ENCODE data around the gene KRTAP12-3. TPM values are rescaled to one million over a fixed set of nuclear protein-coding genes. Genes with fewer than 3 reads are reported as not detected.

The KRTAP12-3 gene
- total RNA-seq, 2 donors from 2014 or later = not detected

GRCh38 chr21:44650973-44651675, 6.6 kb upstream of the KRTAP12-3 start:
- DNase-seq = no peak
- no peak overlapping the region for H3K27ac ChIP-seq (ENCODE audit: low read depth, low read length)
- Mint-ChIP-seq H3K36me3 (ENCODE audit: low read depth) (no peaks in the 10 kb centered on the region), H3K4me3 (no peak overlapping the region), H3K4me1 (peaks cover 7% of the 10 kb centered on the region), H3K27me3 (ENCODE audit: insufficient read depth) (peaks cover 4% of the 10 kb centered on the region), H3K9me3 (peaks cover 7% of the 10 kb centered on the region), H3K27ac (no peak overlapping the region)
- H3K4me1 ChIP-seq (ENCODE audit: control insufficient read depth, insufficient read depth, low read length) = no peaks in the 10 kb centered on the region
- no peaks in the 10 kb centered on the region for H3K36me3 ChIP-seq (ENCODE audit: control insufficient read depth, insufficient read depth, low read length)
- H3K27me3 ChIP-seq (ENCODE audit: control insufficient read depth, insufficient read depth, low read length, poor library complexity, severe bottlenecking) = no peaks in the 10 kb centered on the region
- TF ChIP-seq, protein P1, sequence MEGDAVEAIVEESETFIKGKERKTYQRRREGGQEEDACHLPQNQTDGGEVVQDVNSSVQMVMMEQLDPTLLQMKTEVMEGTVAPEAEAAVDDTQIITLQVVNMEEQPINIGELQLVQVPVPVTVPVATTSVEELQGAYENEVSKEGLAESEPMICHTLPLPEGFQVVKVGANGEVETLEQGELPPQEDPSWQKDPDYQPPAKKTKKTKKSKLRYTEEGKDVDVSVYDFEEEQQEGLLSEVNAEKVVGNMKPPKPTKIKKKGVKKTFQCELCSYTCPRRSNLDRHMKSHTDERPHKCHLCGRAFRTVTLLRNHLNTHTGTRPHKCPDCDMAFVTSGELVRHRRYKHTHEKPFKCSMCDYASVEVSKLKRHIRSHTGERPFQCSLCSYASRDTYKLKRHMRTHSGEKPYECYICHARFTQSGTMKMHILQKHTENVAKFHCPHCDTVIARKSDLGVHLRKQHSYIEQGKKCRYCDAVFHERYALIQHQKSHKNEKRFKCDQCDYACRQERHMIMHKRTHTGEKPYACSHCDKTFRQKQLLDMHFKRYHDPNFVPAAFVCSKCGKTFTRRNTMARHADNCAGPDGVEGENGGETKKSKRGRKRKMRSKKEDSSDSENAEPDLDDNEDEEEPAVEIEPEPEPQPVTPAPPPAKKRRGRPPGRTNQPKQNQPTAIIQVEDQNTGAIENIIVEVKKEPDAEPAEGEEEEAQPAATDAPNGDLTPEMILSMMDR (conservative IDR thresholded peaks at IDR 0.05) = no peak
- H3K9me3 ChIP-seq (ENCODE audit: control insufficient read depth, low read length) = no peaks in the 10 kb centered on the region
- 91 to 98% methylated on average over 9 to 12 of the region's 12 CpGs for WGBS, 2 experiments (ENCODE audit: insufficient coverage in 1 of 2, insufficient read length in 1 of 2)
- H3K4me3 ChIP-seq (ENCODE audit: low read length) = no peak overlapping the region
- H3K9ac ChIP-seq (ENCODE audit: extremely low read depth, low read length, poor library complexity, severe bottlenecking) = no peak overlapping the region

DNA sequence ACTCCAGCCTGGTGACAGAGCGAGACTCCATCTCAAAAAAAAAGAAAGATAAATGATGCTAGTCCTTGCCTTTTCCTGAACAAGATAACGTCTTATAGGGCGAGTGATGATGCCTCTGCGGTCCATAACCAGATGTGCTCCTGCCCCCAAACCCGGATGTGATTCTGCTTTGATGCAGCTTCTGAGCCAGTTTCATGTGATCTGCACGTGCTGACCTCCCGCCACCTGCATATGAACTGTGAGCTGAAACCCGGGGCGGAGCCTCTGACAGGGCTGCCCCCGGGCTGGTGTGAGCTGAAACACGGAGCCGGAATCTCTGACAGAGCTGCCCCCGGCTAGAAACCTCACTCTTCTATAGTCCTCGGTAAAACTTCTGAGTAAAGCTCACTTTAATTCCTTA, 4.6 kb upstream of the KRTAP12-3 start:
- H3K27ac Mint-ChIP-seq = no peak overlapping the region
- TF ChIP-seq, protein P1 (conservative IDR thresholded peaks at IDR 0.05) = no peak
- Histone ChIP-seq H3K27me3 (ENCODE audit: control insufficient read depth, insufficient read depth, low read length, poor library complexity, severe bottlenecking) (no peaks in the 10 kb centered on the region), H3K4me1 (ENCODE audit: control insufficient read depth, insufficient read depth, low read length) (no peaks in the 10 kb centered on the region), H3K9ac (ENCODE audit: extremely low read depth, low read length, poor library complexity, severe bottlenecking) (no peak overlapping the region), H3K4me3 (ENCODE audit: low read length) (no peak overlapping the region), H3K9me3 (ENCODE audit: control insufficient read depth, low read length) (peaks cover 6% of the 10 kb centered on the region), H3K27ac (ENCODE audit: low read depth, low read length) (no peak overlapping the region), H3K36me3 (ENCODE audit: control insufficient read depth, insufficient read depth, low read length) (no peaks in the 10 kb centered on the region)
- H3K4me3 Mint-ChIP-seq = no peak overlapping the region
- H3K4me1 Mint-ChIP-seq = no peaks in the 10 kb centered on the region
- WGBS, 2 experiments (ENCODE audit: insufficient coverage in 1 of 2, insufficient read length in 1 of 2) = 85 to 92% methylated on average over 11 to 14 of the region's 14 CpGs
- no peak for DNase-seq
- peaks cover 4% of the 10 kb centered on the region for H3K27me3 Mint-ChIP-seq (ENCODE audit: insufficient read depth)
- no peaks in the 10 kb centered on the region for H3K36me3 Mint-ChIP-seq (ENCODE audit: low read depth)
- peaks cover 8% of the 10 kb centered on the region for H3K9me3 Mint-ChIP-seq

- Histone ChIP-seq H3K27me3 (ENCODE audit: control insufficient read depth, insufficient read depth, low read length, poor library complexity, severe bottlenecking) (no peaks in the 10 kb centered on the region), H3K4me1 (ENCODE audit: control insufficient read depth, insufficient read depth, low read length) (no peaks in the 10 kb centered on the region), H3K4me3 (ENCODE audit: low read length) (no peak overlapping the region), H3K9me3 (ENCODE audit: control insufficient read depth, low read length) (peaks cover 6% of the 10 kb centered on the region), H3K36me3 (ENCODE audit: control insufficient read depth, insufficient read depth, low read length) (no peaks in the 10 kb centered on the region), H3K9ac (ENCODE audit: extremely low read depth, low read length, poor library complexity, severe bottlenecking) (no peak overlapping the region), H3K27ac (ENCODE audit: low read depth, low read length) (no peak overlapping the region)
- 88 to 92% methylated on average over 15 to 17 of the region's 17 CpGs for WGBS, 2 experiments (ENCODE audit: insufficient coverage in 1 of 2, insufficient read length in 1 of 2)
- no peaks in the 10 kb centered on the region for H3K36me3 Mint-ChIP-seq (ENCODE audit: low read depth)
- H3K27me3 Mint-ChIP-seq (ENCODE audit: insufficient read depth) = peaks cover 4% of the 10 kb centered on the region
- H3K4me3 Mint-ChIP-seq = no peak overlapping the region
- TF ChIP-seq, protein P1 (conservative IDR thresholded peaks at IDR 0.05) = no peak
- H3K27ac Mint-ChIP-seq = no peak overlapping the region
- no peak for DNase-seq
- peaks cover 8% of the 10 kb centered on the region for H3K9me3 Mint-ChIP-seq
- peaks cover 3% of the 10 kb centered on the region for H3K4me1 Mint-ChIP-seq
Measured at GRCh38 chr21:44653656-44654575, 3.8 kb upstream of the KRTAP12-3 start.

All from endodermal cell (in vitro differentiated cells).